Testis (tissue), 2 donors: ENCODE data around the gene CAMK2G.

Experiments
- POLR2A ChIP-seq: fragments of 450-650 bp; IDR thresholded peaks from one replicate; pipeline ENCODE4 v1.6.1; 2017; ENCODE audit warnings: antibody characterized with exemption, mild to moderate bottlenecking, moderate library complexity
- TF ChIP-seq, protein P1 (sequence below), 3 experiments: fragments of 450-650 bp in 2 of 3; fragments of 200-600 bp in 1 of 3; sonication (generic) in 1 of 3; IDR thresholded peaks; one replicate each; pipeline ENCODE4 v1.5.1; 2016 to 2019; ENCODE audit warnings: antibody characterized with exemption in 3 of 3, mild to moderate bottlenecking in 2 of 3, moderate library complexity in 1 of 3

DNA sequence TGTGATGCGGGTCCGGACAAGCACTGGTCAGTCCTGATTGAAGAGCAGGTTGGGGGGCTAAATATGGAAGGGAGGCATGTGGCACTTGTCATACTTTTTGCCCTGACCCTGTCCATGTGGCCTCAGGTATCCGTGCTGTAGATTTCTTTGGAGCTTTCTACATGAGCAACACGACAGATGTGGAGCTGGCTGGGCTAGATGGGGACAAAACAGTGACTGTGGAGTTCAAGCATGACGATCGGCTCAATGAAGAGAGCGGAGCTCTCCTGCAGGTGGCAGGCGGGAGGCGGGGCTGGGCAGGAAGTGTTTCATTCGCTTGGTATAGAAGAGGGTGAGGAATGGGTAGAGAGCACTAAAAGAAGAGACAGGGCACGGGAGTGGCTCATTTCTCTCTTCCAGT, 105.5 kb downstream of the CAMK2G start:
- TF ChIP-seq, protein P1, sequence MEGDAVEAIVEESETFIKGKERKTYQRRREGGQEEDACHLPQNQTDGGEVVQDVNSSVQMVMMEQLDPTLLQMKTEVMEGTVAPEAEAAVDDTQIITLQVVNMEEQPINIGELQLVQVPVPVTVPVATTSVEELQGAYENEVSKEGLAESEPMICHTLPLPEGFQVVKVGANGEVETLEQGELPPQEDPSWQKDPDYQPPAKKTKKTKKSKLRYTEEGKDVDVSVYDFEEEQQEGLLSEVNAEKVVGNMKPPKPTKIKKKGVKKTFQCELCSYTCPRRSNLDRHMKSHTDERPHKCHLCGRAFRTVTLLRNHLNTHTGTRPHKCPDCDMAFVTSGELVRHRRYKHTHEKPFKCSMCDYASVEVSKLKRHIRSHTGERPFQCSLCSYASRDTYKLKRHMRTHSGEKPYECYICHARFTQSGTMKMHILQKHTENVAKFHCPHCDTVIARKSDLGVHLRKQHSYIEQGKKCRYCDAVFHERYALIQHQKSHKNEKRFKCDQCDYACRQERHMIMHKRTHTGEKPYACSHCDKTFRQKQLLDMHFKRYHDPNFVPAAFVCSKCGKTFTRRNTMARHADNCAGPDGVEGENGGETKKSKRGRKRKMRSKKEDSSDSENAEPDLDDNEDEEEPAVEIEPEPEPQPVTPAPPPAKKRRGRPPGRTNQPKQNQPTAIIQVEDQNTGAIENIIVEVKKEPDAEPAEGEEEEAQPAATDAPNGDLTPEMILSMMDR (IDR thresholded peaks at IDR 0.05) = no peak
- no peak for TF ChIP-seq POLR2A
